ENCODE measurements around the gene UBE2O. TPM values are rescaled to one million over a fixed set of nuclear protein-coding genes. Genes with fewer than 3 reads are reported as not detected.

Gene UBE2O
- total RNA-seq, 1 experiment from 2014 or later = 52.6 TPM

GRCh38 chr17:76432712-76433336 lies 20.1 kb downstream of the UBE2O start:
- Mint-ChIP-seq H3K27ac (peak overlapping the region in 1 of 3 experiments; percentile 41; a peak in 1 of 7 replicates), H3K27me3 (ENCODE audit: low read depth) (no peaks in the 10 kb centered on the region), H3K9me3 (no peaks in the 10 kb centered on the region), H3K36me3 (ENCODE audit: insufficient read depth in 1 of 3, low read depth in 3 of 3) (peaks cover 0 to 3% (median 0%) of the 10 kb centered on the region in 3 experiments; a peak in 2 of 7 replicates), H3K4me3 (no peak overlapping the region; a peak in 1 of 5 replicates), H3K4me1 (peaks cover 35 to 41% of the 10 kb centered on the region in 2 experiments)
- H3K27me3 ChIP-seq (ENCODE audit: insufficient read depth, low read length) = no peaks in the 10 kb centered on the region
- no peak overlapping the region for H3K27ac ChIP-seq (ENCODE audit: insufficient read length, low read depth, low read length)
- H3K23ac ChIP-seq (ENCODE audit: insufficient read length, low read depth, low read length) = no peak overlapping the region
- no peak overlapping the region for H2BK15ac ChIP-seq (ENCODE audit: low read depth, low read length)
- H2BK12ac ChIP-seq (ENCODE audit: insufficient read length, low read depth, low read length) = no peak overlapping the region
- no peak overlapping the region for H3K4ac ChIP-seq (ENCODE audit: low read depth, low read length)
- no peaks in the 10 kb centered on the region for H3K9me3 ChIP-seq (ENCODE audit: control insufficient read depth, low read depth, low read length)
- H3K79me2 ChIP-seq (ENCODE audit: insufficient read depth, low read length) = peaks cover 29% of the 10 kb centered on the region; the same call in 1 of the 2 replicates
- H3T11ph ChIP-seq (ENCODE audit: low read length) = no peak overlapping the region
- no peak overlapping the region for H3K14ac ChIP-seq (ENCODE audit: insufficient read depth, low read length)
- no peak overlapping the region for H3K9ac ChIP-seq (ENCODE audit: extremely low read depth, insufficient read length, low read length)
- no peak overlapping the region for H4K8ac ChIP-seq (replicated peaks; ENCODE audit: insufficient read length, low read depth, low read length)
- no peak overlapping the region for H2BK20ac ChIP-seq (ENCODE audit: low read depth, low read length, poor library complexity, severe bottlenecking)
- peak; percentile 72 for TF ChIP-seq CTCF (conservative IDR thresholded peaks at IDR 0.05)
- no peaks in the 10 kb centered on the region for H3K23me2 ChIP-seq (ENCODE audit: insufficient read length, low read depth, low read length, poor library complexity, severe bottlenecking)
- H4K5ac ChIP-seq (ENCODE audit: insufficient read length, low read depth, low read length) = no peak overlapping the region
- H4K20me1 ChIP-seq (ENCODE audit: control insufficient read depth, insufficient read depth, insufficient read length) = no peaks in the 10 kb centered on the region
- WGBS (ENCODE audit: extremely low coverage, insufficient read length, low lambda C conversion rate) = no CpG with 5 or more reads among the region's 3 CpGs
- peaks cover 12% of the 10 kb centered on the region for H3K79me1 ChIP-seq (ENCODE audit: insufficient read depth, low read depth, low read length, poor library complexity, severe bottlenecking)
- no peak overlapping the region for H3K4me2 ChIP-seq (ENCODE audit: insufficient read depth, insufficient read length, low read length)
- no peak overlapping the region for H2AK5ac ChIP-seq (ENCODE audit: insufficient read length, low read length)
- H3K4me1 ChIP-seq (ENCODE audit: insufficient read depth, low read length) = peaks cover 18% of the 10 kb centered on the region; the same call in 1 of the 2 replicates
- DNase-seq = no peak
- H3K18ac ChIP-seq (ENCODE audit: insufficient read length, low read depth, low read length) = no peak overlapping the region
- no peak overlapping the region for H2AFZ ChIP-seq (ENCODE audit: low read length)
- no peak overlapping the region for H3K56ac ChIP-seq (ENCODE audit: insufficient read length, low read depth, low read length)
- H4K91ac ChIP-seq (ENCODE audit: insufficient read length, low read depth, low read length) = no peak overlapping the region
- no peak overlapping the region for H2BK120ac ChIP-seq (ENCODE audit: low read depth, low read length, poor library complexity, severe bottlenecking)
- no peak overlapping the region for H2BK5ac ChIP-seq (ENCODE audit: insufficient read length, low read length)
